Stomach (tissue), 4 donors: Measurements from ENCODE around the gene ELAVL2.

Experiments
- CTCF ChIP-seq, 7 experiments: fragments of 450-650 bp in 4 of 7; fragments of 200-600 bp in 3 of 7; sonication (generic) in 3 of 7; IDR thresholded peaks; one replicate each; pipeline ENCODE4 v1.5.1; 2016 to 2019; ENCODE audit warnings: antibody characterized with exemption in 7 of 7, control low read depth in 2 of 7, mild to moderate bottlenecking in 1 of 7
- POLR2A ChIP-seq, 4 donors: fragments of 450-650 bp; IDR thresholded peaks; one replicate each; pipeline ENCODE4 v1.6.1; 2016; ENCODE audit warnings: antibody characterized with exemption in 4 of 4, control low read depth in 2 of 4, mild to moderate bottlenecking in 1 of 4, moderate library complexity in 1 of 4
- POLR2AphosphoS5 ChIP-seq, 3 donors: sonication (generic); formaldehyde crosslinking; IDR thresholded peaks; one replicate each; pipeline ENCODE4 v1.6.1; 2016; ENCODE audit warnings: antibody characterized with exemption in 3 of 3

GRCh38 chr9:23693374-23693773 is 132.7 kb downstream of the ELAVL2 start:
- TF ChIP-seq POLR2AphosphoS5 (IDR thresholded peaks at IDR 0.05), result no peak
- no peak for TF ChIP-seq CTCF (IDR thresholded peaks at IDR 0.05)
- no peak for TF ChIP-seq POLR2A (IDR thresholded peaks at IDR 0.05)
